LNCAP (cell line): ENCODE results near the gene USP10.

ENCODE experiments used
- CTCF ChIP-seq: fragments of 450-650 bp; IDR thresholded peaks from 2 replicates; pipeline ENCODE4 v1.5.1; 2017; ENCODE audit warnings: mild to moderate bottlenecking

Gene USP10

DNA sequence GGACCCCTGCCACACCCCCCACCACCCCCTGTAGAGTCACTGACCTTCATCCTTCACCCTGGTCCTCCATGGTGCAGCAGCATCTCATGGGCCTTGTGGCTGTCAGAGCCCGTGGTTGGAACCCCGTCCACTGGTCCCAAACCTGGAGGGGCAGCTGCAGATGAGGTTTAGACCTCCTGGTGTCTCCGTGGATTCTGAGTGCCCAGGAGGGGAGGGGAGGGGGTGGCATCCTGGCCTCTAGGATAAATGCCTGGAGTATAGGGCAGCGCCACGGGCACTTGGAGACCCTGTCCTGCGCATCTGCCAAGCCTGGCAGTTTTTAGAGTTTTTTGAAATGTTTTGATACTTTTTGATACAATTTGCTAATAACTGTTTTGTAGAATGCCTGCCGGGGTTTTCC is 34.0 kb upstream of the USP10 start:
- TF ChIP-seq CTCF: no peak

DNA sequence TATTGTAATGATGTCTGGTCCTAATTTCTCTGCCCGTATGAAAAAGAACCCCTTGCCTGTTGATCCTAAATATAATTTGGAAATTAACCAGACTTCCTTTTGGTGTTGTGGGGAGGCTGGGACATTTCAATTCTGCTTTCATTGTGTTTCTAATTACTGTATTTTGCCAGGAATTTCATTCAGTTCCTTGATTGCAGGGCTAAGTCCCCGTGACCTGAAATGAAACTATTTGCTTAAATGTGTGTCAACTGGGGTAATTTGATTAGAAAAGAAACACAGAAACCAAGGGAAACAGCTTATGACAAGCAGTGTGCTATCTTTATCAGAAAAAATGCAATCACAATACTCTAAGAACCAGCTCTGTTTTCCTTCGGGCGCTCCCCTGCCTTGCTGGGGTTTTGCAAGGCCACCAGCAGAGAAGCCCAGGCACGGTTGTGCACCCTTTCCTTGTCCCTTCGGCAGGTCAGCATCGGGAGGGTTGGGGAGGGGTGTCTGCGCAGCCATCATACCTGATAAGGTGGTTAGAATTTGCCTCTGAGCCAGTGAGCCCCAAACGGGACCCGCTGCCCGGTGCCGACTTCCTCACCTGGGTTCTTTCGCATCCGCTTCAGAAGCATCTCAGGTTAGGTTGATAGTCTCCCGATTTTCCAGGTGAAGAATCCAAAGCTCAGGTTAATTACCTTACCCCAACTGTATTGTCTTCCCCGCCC is 32.0 kb upstream of the USP10 start:
- no peak for TF ChIP-seq CTCF

GRCh38 chr16:84670063-84670462 is 29.7 kb upstream of the USP10 start:
- no peak for TF ChIP-seq CTCF

DNA sequence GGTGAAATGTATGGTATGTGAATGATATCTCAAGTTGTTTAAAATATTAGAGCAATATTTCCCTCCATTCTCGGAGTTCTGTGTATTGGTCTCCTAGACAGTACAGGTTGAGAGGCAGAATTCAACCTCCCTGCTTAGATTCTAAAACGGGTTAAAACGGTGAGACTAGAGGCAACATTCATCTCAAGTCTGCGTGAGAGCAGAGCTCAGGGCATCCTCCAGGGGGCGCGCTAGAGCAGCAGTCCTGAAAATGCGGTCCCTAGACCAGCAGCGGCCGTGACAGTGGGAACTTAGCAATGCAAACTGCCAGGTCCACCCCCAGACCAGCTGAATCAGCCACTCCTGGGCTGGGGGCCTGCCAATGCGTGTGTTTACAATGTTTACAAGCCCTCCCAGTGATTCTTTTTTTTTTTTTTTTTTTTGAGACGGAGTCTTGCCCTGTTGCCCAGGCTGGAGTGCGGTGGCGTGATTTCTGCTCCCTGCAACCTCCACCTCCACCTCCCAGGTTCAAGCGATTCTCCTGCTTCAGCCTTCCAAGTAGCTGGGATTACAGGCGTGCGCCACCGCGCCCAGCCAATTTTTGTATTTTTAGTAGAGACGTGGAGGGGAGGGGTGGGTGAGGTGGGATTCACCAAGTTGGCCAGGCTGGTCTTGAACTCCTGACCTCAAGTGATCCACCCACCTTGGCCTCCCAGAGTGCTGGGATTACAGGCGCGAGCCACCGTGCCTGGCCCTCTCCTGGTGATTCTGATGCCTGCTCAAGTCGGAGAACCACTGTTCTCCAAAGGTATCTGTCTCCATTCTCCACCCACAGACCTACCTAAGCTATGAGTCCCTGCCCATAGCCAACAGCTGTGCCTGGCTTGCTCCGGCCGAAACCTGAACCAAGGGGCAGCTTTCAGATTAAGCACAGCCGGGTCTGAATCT is 27.3 kb upstream of the USP10 start:
- TF ChIP-seq CTCF: peak; percentile 81

DNA sequence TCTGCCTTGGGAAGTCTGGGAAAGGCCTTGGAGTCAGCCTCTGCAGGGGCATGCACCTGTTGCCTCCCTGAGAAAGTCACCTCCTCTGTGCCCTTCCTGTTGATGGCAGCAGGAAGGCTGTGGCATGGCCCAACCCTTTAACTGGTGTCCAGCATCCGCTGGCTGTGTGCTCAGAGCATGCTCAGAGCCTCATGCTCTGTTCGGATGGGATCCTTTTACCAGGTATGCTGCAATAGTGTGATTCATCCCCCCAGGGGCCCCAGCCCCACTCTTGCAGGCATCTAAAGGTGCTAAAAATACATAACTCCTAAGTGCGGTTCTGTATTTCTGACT is 26.6 kb upstream of the USP10 start:
- no peak for TF ChIP-seq CTCF

GRCh38 chr16:84673561-84673960 is 26.2 kb upstream of the USP10 start:
- TF ChIP-seq CTCF: no peak

DNA sequence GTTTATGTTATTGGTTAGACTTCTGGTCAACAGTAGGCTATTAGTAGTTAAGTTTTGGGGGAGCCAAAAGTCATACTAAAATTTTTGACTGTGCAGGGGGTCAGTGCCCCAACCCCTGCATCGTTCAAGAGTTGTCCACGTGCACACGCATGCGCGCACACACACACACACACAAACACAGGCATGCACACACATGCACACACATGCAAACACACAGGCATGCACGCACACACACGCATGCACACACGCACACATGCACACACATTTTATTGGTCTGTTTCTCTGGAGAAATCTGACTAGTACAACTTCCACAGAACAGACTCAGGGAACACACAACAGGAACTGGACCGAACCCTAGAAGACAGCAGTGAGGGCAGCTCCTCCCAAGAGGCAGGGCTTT is 24.4 kb upstream of the USP10 start:
- no peak for TF ChIP-seq CTCF
